MG63 (cell line): ENCODE measurements around the gene SPACA6. TPM values are rescaled to one million over a fixed set of nuclear protein-coding genes. Genes with fewer than 3 reads are reported as not detected.

ENCODE experiments used
- DNase-seq: peaks from one replicate; pipeline ENCODE4 v3.0.0-alpha.2; 2020
- H3K27me3 ChIP-seq: fragments of 250-450 bp; sonication (Bioruptor Pico); 2 replicates; pipeline ENCODE4 v1.5.1; 2020; ENCODE audit warnings: mild to moderate bottlenecking, moderate library complexity
- H3K36me3 ChIP-seq: fragments of 250-450 bp; sonication (Bioruptor Pico); 2 replicates; pipeline ENCODE4 v1.5.1; 2020; ENCODE audit warnings: mild to moderate bottlenecking, moderate library complexity
- H3K4me3 ChIP-seq: fragments of 250-450 bp; sonication (Bioruptor Pico); 2 replicates; pipeline ENCODE4 v1.5.1; 2020; ENCODE audit warnings: mild to moderate bottlenecking, moderate library complexity
- H3K9me3 ChIP-seq: fragments of 250-450 bp; sonication (Bioruptor Pico); 2 replicates; pipeline ENCODE4 v1.5.1; 2020; ENCODE audit warnings: mild to moderate bottlenecking, moderate library complexity
- total RNA-seq: library from RNA; depleted of rRNA; stranded (reverse); fragments of >200 nt; shearing (Covaris generic); gene quantifications from 2 replicates; pipeline ENCODE4 v1.2.3, GENCODE V29; 2014; ENCODE audit warnings: low replicate concordance

SPACA6 gene
- total RNA-seq, 1 experiment from 2014 or later: 8.2 TPM

DNA sequence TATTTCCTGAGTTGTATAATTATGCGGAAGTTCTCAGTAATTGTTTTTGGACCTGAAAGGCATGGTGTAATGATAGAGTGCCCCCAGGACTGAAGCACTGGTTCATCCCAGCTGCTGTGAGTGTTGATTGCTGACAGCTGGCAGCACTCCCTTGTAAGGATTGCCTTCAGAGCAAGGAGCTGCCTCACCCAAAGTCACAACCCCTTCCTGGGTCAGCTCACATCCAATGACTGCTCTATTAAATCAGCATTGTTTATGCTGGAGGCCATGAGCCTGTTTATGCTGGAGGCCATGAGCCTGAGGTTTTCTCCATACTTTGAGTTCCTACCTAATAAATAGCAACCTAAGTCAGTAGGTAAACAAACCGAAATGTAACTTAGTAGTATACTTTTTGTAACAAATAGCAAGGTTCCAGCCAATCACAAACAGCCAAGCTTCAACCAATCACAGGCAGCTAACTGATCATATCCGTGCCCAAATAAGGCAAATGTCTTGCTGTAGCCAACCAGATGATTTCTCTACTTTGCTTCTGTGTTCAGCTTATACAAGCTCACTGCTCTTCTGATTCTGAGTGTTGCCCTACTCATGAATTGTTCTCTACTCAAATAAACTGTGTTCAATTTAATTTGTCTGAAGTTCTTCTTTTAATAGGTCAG lies 11.7 kb upstream of the SPACA6 start:
- no peak for DNase-seq

DNA sequence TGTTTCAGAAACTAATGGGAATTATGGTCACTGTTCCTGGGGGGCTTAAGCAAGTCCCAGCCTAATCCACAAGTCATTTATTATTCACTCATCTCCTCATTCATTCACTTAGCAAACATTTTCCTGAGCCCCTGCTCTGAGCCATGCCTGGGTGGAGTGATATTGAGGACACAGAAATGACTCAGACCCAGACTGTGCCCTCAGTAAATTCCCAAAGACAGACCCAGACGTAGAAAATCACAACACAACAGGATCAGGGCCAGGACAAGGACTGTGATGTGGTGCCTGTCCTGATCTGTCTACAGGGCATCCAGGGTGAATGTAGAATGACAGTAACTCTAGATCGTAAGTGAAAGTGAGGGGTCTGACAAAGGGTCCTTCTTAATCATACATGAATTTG lies 7.0 kb upstream of the SPACA6 start:
- H3K9me3 ChIP-seq: no peaks in the 10 kb centered on the region; the same call in 1 of the 2 replicates
- peaks cover 4% of the 10 kb centered on the region for H3K36me3 ChIP-seq
- H3K4me3 ChIP-seq: no peak overlapping the region
- no peaks in the 10 kb centered on the region for H3K27me3 ChIP-seq
- DNase-seq: no peak

More for the DNA sequence above, 11.7 kb upstream of the SPACA6 start:
- Histone ChIP-seq H3K9me3 (peaks cover 3% of the 10 kb centered on the region; the same call in 1 of the 2 replicates), H3K4me3 (no peak overlapping the region), H3K36me3 (no peaks in the 10 kb centered on the region), H3K27me3 (no peaks in the 10 kb centered on the region; the same call in 1 of the 2 replicates)

DNA sequence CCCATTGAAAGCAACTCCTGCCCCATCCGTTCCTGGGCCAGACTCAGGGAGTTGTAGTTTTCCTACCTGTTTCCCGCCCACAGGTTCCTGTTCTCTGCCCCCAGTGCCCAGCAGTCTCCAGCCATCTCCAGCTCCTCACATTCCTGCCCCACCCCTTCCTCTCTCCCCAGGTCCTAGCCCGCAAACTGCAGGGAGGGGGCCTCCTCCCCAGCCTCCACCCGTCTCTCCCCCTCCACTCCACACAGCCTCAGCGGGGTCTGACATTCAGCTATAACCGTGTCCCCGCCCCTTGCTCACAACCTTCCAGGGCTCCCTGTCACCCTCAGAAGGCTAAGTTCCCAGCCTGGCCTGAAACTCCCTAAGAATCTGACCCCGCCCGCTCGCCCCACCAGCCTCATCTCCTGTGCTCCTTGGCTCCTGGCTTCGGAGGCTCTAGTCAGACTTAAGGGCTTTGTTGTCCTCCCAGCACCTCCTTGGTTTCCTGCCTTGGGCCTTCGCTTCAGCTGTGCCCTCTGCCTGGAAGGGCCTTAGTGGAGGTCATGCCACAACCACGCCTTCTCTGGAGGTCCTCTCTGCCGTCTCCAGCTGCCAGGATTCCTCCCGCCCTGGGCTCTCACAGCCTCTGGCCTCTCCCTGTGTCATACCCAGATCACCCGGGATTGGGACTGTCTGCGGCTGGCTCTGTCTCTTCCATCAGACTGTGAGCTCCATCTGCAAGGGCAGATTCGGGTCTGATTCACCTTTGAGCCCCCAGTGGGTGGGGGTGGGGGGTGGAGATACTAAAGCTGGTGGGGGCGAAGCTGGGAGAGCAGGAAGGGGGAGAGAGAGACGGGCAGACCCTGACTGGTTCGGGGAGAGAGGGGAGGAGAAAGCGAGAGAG lies 5.1 kb upstream of the SPACA6 start:
- Histone ChIP-seq H3K4me3 (peak overlapping the region; percentile 84), H3K27me3 (no peaks in the 10 kb centered on the region), H3K36me3 (peaks cover 7% of the 10 kb centered on the region), H3K9me3 (no peaks in the 10 kb centered on the region; the same call in 1 of the 2 replicates)
- peak; percentile 91 for DNase-seq

DNA sequence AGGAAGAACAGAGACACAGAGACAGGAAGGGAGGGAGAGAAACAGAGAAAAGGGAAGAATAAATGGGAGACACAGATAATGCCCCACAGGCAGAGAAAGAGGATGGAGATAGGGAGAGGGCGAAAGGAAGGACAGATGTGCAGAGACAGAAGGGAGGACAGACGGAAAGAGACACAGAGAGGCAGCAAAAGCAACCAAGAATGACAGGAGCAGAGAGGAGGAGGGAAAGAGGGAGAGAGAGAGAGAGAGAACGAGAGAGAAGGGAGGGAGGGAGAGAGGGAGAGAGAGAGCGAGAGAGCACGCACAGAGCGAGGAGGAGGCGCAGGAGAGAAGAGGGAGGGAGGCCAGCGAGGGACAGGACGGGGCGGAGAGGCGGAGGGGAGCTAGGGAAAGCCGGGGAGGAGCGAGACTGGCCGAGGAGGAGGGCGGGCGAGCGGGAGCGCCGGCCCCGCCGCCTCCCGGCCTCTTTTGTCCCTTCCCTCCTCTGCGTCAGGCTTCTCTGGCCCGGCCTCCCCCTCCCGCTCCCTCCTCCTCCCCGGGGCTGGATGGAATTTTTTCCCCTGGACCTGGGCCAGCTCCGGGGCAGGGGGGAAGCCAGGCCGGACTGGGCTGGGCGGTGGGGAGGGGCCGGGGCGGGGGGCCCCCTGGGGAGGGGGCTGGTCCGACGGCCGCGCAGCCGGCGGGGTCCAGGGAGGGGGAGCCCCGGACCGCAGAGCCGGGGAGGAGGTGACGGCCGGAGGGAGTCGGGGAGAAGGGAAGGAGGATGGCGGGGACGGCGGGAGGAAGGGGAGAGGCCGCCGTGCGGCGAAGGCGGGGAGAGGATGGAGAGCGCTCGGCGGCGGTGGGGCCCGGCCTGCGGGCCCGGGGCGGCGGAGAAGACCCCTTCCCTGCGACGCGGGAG lies 4.2 kb upstream of the SPACA6 start:
- Histone ChIP-seq H3K4me3 (peak overlapping the region; percentile 84), H3K9me3 (no peaks in the 10 kb centered on the region; the same call in 1 of the 2 replicates), H3K36me3 (peaks cover 16% of the 10 kb centered on the region), H3K27me3 (no peaks in the 10 kb centered on the region)
- DNase-seq: peak; percentile 96

DNA sequence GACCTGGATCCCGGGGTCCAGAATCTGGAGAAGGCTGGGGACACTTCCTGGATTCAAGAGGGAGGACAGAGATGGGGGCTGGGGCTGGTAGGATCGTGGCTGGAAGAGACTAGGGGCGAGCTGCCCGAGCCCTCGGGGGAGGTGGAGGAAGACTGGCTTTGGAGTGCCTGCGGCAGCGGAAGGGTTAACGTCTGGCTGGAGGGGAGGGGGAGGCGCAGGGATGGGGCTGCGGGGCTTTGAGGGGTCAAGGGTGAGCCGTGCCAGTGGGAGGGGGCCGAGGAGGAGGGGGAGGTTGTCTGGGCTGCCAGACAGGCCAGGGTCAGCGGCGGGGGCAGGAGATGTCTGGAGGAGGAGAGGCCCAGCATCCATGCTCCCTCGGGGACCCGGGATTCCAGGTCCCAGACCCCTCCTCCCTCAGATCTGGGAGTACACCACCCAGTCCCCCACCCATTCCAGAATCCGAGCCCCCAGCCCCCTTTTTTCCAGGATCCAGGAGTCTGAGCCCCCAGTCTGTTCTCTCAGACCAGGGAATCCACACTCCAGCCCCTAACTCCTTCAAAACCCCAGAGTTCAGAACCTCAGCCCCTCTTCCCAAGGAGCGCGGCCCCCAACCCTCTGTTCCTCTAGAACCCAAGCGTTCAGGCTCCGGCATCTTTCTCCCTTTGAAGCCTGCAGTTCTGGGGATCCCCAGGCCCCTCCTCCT lies 3.2 kb upstream of the SPACA6 start:
- peak; percentile 47 for DNase-seq
- Histone ChIP-seq H3K36me3 (peaks cover 26% of the 10 kb centered on the region), H3K4me3 (peak overlapping the region; percentile 84), H3K27me3 (no peaks in the 10 kb centered on the region), H3K9me3 (no peaks in the 10 kb centered on the region; the same call in 1 of the 2 replicates)

DNA sequence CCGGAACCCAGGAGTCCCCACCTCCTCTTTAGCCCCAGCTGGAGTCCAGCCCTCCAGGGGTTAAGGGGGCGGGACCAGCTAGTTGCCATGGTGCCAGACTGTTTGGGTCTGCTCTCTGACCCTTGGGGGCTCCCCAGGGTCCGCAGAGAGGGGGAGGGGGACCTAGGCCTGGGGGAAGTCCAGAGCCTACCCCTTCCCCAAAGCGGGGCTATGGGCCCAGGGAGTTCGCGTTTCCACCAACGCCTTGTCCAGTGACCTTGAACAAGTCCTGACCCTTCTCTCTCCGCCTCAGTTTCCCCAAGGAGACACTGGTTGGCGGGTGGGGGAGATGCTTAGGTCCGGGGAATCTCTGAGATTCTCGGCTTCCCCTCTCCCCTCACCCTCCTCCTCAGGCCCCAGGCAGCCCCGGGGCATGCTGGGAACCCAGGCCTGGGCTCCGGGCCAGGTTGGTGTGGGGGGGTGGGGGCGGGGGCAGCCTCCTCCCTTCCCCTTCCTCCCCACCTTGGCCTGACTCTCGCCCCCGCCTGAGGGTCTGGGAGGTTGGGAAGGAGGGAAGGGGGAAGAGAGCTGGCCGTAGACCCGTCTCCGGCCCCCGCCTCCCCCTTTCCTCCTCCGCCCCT lies 2.6 kb upstream of the SPACA6 start:
- peaks cover 33% of the 10 kb centered on the region for H3K36me3 ChIP-seq
- DNase-seq: peak; percentile 59
- H3K4me3 ChIP-seq: peak overlapping the region; percentile 84
- H3K9me3 ChIP-seq: no peaks in the 10 kb centered on the region
- no peaks in the 10 kb centered on the region for H3K27me3 ChIP-seq

DNA sequence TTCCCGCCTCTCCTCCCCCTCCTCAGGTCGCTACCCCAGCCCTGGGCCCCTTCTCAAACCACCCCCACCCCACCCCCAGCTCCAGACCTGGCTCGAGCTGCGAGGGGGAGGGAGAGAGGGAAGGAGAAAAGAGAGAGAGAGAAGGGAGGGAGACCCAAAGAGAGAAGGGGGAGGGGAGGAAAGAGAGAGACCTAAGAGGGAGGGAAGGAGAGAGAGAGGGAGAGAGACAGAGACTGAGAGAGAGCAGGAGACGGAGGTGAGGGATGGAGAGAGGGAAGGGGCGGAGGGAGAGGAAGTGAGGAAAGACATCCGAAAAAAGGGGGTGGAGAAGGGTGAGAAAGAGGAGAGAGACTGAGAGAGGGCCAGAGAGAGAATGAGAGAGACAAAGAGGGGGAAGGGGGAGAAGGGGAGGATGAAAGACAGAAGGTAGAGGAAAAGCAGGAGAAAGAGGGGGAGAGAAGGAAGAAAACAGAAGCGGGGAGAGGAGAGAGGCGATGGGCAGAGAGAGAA lies 2.0 kb upstream of the SPACA6 start:
- Histone ChIP-seq H3K27me3 (no peaks in the 10 kb centered on the region), H3K36me3 (peaks cover 36% of the 10 kb centered on the region), H3K4me3 (peak overlapping the region; percentile 84), H3K9me3 (no peaks in the 10 kb centered on the region)
- no peak for DNase-seq

DNA sequence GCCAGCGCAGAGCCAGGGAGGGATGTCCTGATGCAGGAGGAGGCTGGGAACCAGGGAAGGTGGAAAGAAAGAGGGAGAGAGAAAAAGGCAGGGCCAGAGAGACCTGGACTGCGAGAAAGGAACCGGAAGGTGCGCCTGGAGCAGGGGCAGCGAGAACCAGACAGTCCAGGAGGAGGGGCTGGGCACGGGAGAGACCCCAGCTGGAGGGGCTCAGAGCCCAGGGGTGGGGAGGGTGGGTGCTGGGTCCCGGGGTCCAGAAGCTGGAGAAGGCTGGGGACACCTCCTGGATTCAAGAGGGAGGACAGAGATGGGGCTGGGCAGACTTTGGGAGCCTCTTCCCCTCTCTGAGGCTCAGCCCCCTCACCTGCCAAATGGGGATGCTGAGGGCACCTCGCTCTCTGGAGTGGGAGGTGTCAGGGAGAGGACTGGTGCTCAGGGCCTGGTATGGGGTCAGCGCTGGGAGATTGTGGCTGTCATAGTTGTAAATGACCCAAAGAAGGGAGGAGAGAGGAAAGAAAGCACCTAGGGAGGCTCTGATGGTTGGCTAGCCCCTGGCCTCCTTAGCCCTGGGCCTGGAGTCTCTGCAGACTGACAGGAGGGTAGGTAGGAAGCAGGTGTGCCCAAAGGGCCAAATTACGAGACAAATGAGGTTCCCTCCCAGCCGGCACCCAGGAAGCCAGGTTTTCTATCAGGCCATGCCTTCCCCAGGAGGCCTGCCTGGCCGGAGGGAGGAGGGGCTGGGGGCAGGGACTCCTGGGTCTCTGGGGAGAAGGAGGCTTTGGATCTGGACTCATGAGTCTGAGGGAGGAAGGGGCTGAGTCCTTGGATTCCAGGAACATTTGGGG lies 1.3 kb upstream of the SPACA6 start:
- Histone ChIP-seq H3K4me3 (peak overlapping the region; percentile 84), H3K9me3 (no peaks in the 10 kb centered on the region), H3K36me3 (peaks cover 40% of the 10 kb centered on the region), H3K27me3 (no peaks in the 10 kb centered on the region)
- no peak for DNase-seq

DNA sequence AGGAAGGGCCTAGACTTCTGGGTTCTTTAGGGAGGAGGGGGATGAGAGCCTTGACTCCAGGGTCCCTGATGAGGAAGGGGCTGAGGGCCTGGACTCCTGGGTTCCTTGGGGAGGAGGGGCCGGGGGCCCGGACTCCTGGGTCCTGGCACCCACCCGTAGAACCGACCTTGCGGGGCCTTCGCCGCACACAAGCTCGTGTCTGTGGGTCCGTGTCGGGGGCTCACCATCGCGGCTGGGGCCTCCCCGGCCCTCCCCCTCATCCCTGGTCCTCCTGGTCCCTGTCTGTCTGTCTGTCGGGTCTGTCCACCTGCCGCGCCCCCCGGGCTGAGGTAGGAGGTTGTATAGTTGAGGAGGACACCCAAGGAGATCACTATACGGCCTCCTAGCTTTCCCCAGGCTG lies 662 bp upstream of the SPACA6 start:
- DNase-seq: no peak
- H3K36me3 ChIP-seq: peaks cover 47% of the 10 kb centered on the region
- no peaks in the 10 kb centered on the region for H3K27me3 ChIP-seq
- no peaks in the 10 kb centered on the region for H3K9me3 ChIP-seq
- H3K4me3 ChIP-seq: no peak overlapping the region

DNA sequence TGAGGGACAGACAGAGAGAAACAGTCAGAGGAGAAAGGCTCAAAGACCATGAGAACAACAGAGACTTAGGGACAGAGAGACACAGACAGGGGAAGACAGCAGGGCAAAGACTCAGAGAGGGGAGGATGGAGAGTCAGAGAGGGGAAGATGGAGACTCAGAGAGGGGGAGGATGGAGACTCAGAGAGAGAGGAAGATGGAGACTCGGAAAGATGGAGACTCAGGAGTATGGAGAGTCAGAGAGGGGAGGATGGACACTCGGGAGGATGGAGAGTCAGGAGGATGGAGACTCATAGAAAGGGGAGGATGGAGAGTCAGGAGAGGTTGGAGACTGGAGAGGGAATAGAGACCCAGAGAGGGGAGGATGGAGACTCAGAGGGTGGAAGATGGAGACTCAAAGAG lies 689 bp downstream of the SPACA6 start:
- Histone ChIP-seq H3K27me3 (no peaks in the 10 kb centered on the region), H3K9me3 (no peaks in the 10 kb centered on the region), H3K36me3 (peaks cover 61% of the 10 kb centered on the region), H3K4me3 (no peak overlapping the region)
- no peak for DNase-seq

DNA sequence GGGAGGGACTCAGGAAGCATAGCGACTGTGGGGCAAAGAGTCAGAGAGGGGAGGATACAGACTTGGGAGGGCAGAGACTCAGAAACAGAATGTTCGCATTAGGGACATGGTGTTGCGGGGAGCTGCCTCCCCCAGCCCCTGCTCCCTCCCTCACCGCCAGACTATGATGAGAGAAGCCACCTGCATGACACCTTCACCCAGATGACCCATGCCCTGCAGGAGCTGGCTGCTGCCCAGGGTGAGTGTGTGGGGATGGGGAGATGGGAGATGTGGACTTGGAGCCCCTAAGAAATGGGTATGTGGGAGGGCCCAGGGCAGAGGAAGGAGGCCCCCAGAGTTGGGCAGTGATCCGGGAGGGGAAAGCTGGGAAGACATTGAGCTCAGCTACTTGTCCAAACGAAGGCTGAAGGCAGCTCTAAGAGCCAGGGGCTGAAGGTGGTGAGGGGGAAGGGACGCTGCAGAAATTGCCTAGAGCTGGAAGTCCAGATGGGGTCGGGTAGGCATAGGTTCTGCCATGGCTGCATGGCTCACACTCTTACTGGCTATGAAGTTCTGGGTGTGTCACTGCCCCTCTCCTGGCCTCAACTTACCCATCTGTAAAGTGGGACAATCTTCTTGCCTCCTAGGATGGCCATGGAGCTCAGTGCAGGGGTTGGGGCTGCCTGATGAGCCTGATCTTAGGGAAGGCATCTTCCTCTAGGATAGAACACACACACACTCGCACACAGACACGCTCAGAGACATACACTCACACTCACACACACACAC lies 1.4 kb downstream of the SPACA6 start:
- Histone ChIP-seq H3K36me3 (peaks cover 67% of the 10 kb centered on the region), H3K9me3 (no peaks in the 10 kb centered on the region), H3K4me3 (no peak overlapping the region), H3K27me3 (no peaks in the 10 kb centered on the region)
- DNase-seq: no peak

DNA sequence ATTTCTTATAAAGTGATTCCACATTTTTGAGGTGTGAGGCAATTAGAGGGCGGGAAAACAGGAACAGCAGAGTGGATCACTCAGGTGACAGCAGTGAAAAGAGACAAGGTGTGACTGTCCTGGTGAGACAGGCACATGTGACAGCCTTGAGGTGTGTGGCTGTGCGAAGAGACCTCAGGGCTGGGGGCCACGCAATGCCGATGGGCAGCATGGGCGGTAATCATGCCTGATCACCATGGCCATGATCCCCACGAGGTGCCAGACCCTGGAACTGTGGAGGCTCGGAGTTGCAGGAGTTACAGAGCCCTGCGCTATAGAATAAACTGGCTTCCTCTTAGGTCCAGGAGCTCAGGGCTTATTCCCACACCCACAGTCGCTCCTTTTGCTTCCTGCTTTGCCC lies 2.0 kb downstream of the SPACA6 start:
- no peaks in the 10 kb centered on the region for H3K27me3 ChIP-seq
- no peak for DNase-seq
- H3K4me3 ChIP-seq: no peak overlapping the region
- peaks cover 73% of the 10 kb centered on the region for H3K36me3 ChIP-seq
- no peaks in the 10 kb centered on the region for H3K9me3 ChIP-seq

DNA sequence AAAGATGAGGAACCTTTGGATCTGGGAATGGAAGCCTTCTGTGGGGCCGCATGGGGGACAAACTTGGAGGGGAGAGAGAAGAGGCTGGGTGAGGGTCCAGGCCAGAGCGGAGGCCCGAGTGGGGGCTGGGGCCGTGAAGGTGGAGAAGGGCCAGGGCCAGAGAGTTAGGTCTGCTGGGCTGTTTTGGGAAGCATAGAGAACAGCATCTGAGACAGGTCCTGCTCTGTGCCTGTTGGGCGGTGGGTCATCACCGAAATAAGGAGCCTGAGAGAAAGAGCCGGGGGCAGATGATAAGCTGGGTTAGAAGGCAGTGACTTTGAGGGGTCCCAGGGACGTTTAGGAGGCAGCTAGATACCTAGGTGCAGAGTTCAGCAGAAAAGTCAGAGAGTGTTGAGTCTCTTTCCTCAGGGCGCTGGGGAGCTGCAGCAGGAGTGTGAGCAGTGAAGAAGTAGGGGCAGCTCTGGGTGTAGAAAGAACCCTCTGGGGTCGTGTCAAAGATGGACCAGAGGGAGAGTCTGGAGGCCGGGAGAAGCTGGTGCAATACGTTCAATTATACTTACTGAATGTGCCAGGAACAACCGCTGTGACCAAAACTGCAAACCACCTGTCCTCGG lies 2.7 kb downstream of the SPACA6 start:
- DNase-seq: no peak
- peaks cover 77% of the 10 kb centered on the region for H3K36me3 ChIP-seq
- H3K4me3 ChIP-seq: no peak overlapping the region

DNA sequence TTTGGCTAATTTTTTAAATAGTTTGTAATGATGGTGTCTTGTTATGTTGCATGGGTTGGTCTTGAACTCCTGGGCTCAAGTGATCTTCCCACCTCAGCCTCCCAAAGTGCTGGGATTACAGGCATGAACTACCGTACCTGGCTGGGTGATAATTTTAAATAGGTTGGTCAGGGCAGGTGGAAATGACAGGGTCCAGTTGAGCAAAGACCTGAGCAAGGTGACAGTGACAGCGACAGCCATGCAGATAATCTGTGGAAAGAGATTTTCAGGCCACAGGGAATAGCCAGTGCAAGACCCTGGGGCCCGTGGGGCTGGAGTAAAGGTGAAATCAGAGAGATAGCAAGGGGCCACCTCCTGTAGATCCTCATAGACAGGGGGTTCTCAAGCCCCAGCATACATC lies 3.5 kb downstream of the SPACA6 start:
- Histone ChIP-seq H3K27me3 (no peaks in the 10 kb centered on the region), H3K9me3 (no peaks in the 10 kb centered on the region), H3K36me3 (peaks cover 85% of the 10 kb centered on the region), H3K4me3 (no peak overlapping the region)
- DNase-seq: no peak

More for the DNA sequence above, 2.7 kb downstream of the SPACA6 start:
- Histone ChIP-seq H3K27me3 (no peaks in the 10 kb centered on the region), H3K9me3 (no peaks in the 10 kb centered on the region)
